ENCODE data around the gene ZNF280D. TPM values are rescaled to one million over a fixed set of nuclear protein-coding genes. Genes with fewer than 3 reads are reported as not detected.

Gene ZNF280D
- total and polyA plus RNA-seq, 3 donors from 2014 or later, result 12.6 to 50.2 (median 48.6) TPM

- H3K4me1 ChIP-seq, result peaks cover 23% of the 10 kb centered on the region
- intact Hi-C loops (cut with DNase I; ENCODE audit: low total_unique reads), result no loop called here
- 62 to 72% methylated on average over 2 of the region's 2 CpGs for WGBS, 2 donors
Observed at GRCh38 chr15:56729561-56729960, 3.7 kb downstream of the ZNF280D start.

GRCh38 chr15:56725386-56725785 is 7.9 kb downstream of the ZNF280D start:
- no peak overlapping the region for H3K27ac ChIP-seq
- WGBS, 2 donors, result 58 to 73% methylated on average over 1 of the region's 1 CpG
- no peaks in the 10 kb centered on the region for H3K27me3 ChIP-seq
- no peaks in the 10 kb centered on the region for H3K36me3 ChIP-seq (ENCODE audit: low read depth, missing control alignments)
- peaks cover 14% of the 10 kb centered on the region for H3K4me1 ChIP-seq
- no peak for TF ChIP-seq POLR2A (IDR thresholded peaks at IDR 0.05)
- no peak for TF ChIP-seq CTCF (IDR thresholded peaks at IDR 0.05)
- no peaks in the 10 kb centered on the region for H3K9me3 ChIP-seq
- intact Hi-C loops (cut with DNase I; ENCODE audit: low total_unique reads), result no loop called here
- DNase-seq, result no peak
- no peak overlapping the region for H3K4me3 ChIP-seq

More at GRCh38 chr15:56729561-56729960, 3.7 kb downstream of the ZNF280D start:
- H3K27ac ChIP-seq, result no peak overlapping the region
- no peaks in the 10 kb centered on the region for H3K27me3 ChIP-seq
- H3K9me3 ChIP-seq, result no peaks in the 10 kb centered on the region
- DNase-seq, result no peak
- TF ChIP-seq CTCF (IDR thresholded peaks at IDR 0.05) (no peak), POLR2A (IDR thresholded peaks at IDR 0.05) (no peak)
- no peak overlapping the region for H3K4me3 ChIP-seq
- no peaks in the 10 kb centered on the region for H3K36me3 ChIP-seq (ENCODE audit: low read depth, missing control alignments)

- H3K27ac ChIP-seq, result no peak overlapping the region
- no peaks in the 10 kb centered on the region for H3K36me3 ChIP-seq (ENCODE audit: low read depth, missing control alignments)
- H3K4me3 ChIP-seq, result no peak overlapping the region
- DNase-seq, result no peak
- TF ChIP-seq CTCF (IDR thresholded peaks at IDR 0.05), result no peak
- TF ChIP-seq POLR2A (IDR thresholded peaks at IDR 0.05), result no peak
- H3K27me3 ChIP-seq, result no peaks in the 10 kb centered on the region
- intact Hi-C loops (cut with DNase I; ENCODE audit: low total_unique reads), result no loop called here
- no peaks in the 10 kb centered on the region for H3K9me3 ChIP-seq
- peaks cover 5% of the 10 kb centered on the region for H3K4me1 ChIP-seq
- WGBS, 2 donors, result 78 to 84% methylated on average over 3 of the region's 3 CpGs
Observed at GRCh38 chr15:56724232-56724631, 9.1 kb downstream of the ZNF280D start.

GRCh38 chr15:56723787-56724186 is 9.5 kb downstream of the ZNF280D start:
- WGBS, 2 donors, result 88 to 96% methylated on average over 4 of the region's 4 CpGs
- Histone ChIP-seq H3K9me3 (no peaks in the 10 kb centered on the region), H3K36me3 (ENCODE audit: low read depth, missing control alignments) (no peaks in the 10 kb centered on the region), H3K27me3 (no peaks in the 10 kb centered on the region), H3K4me1 (peaks cover 4% of the 10 kb centered on the region), H3K4me3 (no peak overlapping the region), H3K27ac (no peak overlapping the region)
- DNase-seq, result no peak
- intact Hi-C loops (cut with DNase I; ENCODE audit: low total_unique reads), result no loop called here
- no peak for TF ChIP-seq POLR2A (IDR thresholded peaks at IDR 0.05)
- TF ChIP-seq CTCF (IDR thresholded peaks at IDR 0.05), result no peak

- H3K36me3 ChIP-seq (ENCODE audit: low read depth, missing control alignments), result no peaks in the 10 kb centered on the region
- WGBS, 2 donors, result 87 to 88% methylated on average over 3 of the region's 3 CpGs
- intact Hi-C loops (cut with DNase I; ENCODE audit: low total_unique reads), result no loop called here
- no peak for DNase-seq
- no peak overlapping the region for H3K27ac ChIP-seq
- H3K4me3 ChIP-seq, result no peak overlapping the region
- H3K9me3 ChIP-seq, result no peaks in the 10 kb centered on the region
- no peaks in the 10 kb centered on the region for H3K27me3 ChIP-seq
- H3K4me1 ChIP-seq, result peaks cover 4% of the 10 kb centered on the region
- TF ChIP-seq POLR2A (IDR thresholded peaks at IDR 0.05) (no peak), CTCF (IDR thresholded peaks at IDR 0.05) (no peak)
Observed at GRCh38 chr15:56719774-56720555, 13.3 kb downstream of the ZNF280D start.
